GM19193 (cell line): ENCODE data around the gene GIPR.

Experiments
- POLR2A ChIP-seq: IDR thresholded peaks from 4 replicates; pipeline ENCODE4 v1.6.1; 2011; ENCODE audit not compliant: insufficient read depth, insufficient read length; ENCODE audit errors: extremely low read depth

Gene GIPR

GRCh38 chr19:45710356-45711130, 42.5 kb downstream of the GIPR start:
- no peak for TF ChIP-seq POLR2A

- TF ChIP-seq POLR2A = no peak
Measured at GRCh38 chr19:45711851-45712698, 44.1 kb downstream of the GIPR start.

GRCh38 chr19:45712699-45713067, 44.7 kb downstream of the GIPR start:
- no peak for TF ChIP-seq POLR2A

DNA sequence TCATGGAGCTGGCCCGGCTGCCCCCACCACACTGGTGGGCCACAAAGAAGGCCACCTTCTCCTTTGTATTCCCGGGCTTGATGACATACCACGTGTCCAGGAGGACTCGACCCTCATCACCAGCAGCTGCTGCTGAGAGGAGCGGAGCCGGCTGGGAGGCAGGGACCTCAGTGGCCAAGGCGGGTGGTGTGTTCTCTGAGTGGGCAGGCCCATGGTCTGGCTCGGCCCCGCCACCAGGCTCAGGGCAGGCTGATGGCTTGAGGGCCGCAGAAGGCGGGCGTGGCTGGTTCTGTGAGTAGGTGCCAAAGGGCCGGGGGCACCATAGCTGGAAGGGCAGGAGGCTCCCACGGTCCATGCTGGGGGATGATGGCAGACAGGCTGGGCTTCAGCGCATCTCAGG, 45.1 kb downstream of the GIPR start:
- no peak for TF ChIP-seq POLR2A

- TF ChIP-seq POLR2A = no peak
Measured at GRCh38 chr19:45715139-45715538, 47.1 kb downstream of the GIPR start.

DNA sequence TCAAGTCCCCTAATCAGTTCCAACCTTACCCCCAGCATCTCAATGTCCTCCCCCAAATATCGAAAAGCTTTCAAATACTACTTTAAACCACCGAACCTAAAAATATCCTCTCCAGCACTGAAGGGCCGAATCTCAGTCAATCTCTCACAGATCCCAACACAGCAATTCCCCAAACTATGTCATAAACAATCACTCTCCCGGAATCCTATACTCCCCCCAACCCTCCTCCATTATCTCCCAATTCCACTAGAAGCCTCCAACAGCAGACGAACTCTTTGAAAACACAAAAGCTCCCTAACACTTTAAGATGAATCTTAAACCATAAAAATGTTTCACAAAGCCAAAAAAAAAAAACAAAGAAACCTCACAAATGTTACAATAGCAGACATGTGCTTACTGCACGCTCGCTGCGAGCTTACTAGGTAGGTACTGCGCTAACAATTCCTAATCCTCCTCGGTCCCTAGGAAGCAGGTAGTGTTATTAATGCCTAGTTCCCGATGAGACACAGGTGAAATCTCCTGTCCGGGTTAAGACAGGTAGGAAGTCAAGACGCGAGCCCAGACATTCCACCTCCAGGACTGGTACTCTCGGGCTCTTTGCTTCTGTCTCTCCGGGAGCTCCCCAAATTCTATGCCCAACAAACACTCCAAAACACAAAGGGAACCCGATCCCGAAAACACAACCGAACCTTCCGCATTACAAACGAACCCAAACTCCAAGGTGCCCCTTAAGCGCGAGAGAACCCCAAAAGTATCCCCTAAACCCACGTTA, 48.5 kb downstream of the GIPR start:
- TF ChIP-seq POLR2A = no peak

GRCh38 chr19:45717131-45717982, 49.3 kb downstream of the GIPR start:
- no peak for TF ChIP-seq POLR2A

- no peak for TF ChIP-seq POLR2A
Measured at GRCh38 chr19:45717983-45718650, 50.1 kb downstream of the GIPR start.

- TF ChIP-seq POLR2A = no peak
Measured at GRCh38 chr19:45729800-45730290, 61.8 kb downstream of the GIPR start.

DNA sequence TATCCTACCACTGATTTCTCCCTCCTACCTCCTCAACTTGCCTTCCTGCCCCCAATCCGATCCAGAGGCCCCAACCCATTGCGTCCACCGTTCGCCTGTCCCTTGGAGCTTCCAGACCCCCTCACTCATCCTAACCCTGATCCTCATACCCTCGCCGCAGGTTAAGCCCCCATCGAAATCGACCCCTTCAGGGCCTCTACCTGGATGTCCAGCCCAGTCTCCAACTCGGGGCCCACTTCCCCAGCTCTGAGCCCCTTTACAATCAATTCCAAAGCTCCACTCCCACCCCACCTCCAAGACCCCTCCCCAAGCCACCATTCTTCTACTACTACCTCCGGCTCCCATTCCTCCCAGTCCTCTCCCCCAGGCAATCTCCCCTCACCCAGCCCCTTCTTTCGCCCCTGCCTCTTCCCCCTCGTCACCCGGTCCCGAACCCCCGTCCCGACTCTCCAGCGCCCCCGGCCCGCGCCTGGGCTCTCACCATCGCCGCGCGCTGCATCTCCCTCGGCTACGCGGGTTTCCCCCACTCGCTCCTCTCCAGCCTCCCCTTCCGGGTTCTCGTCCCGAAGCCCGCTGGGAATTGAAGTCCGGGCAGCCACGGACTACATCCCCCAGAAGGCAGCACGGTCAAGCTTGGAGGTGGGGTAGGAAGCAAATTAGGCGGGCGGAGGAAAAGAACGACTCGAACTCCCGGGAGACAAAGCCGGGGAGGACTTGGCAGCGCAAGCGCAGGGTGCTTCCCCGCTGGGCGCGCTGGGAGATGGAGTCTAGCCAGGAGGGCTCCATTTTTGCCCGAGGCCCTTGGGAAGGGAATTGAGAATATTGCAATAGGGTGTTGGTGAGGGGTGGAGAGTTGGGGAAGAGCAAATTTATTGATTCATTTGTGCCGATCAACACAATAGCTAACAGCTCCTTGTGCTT, 62.6 kb downstream of the GIPR start, which contains the start of gene FBXO46:
FBXO46 (minus strand) TSS at position 529 of the 921 bp plus-strand sequence. CDS start 17,401 bp downstream, outside the sequence.
- TF ChIP-seq POLR2A = peak; percentile 83
